HepG2 (cell line): Measurements from ENCODE around the gene TLCD3B. TPM values are rescaled to one million over a fixed set of nuclear protein-coding genes. Genes with fewer than 3 reads are reported as not detected.

Source experiments
- ATAC-seq: fragments of 200-7000 bp; cut with Tn5 transposase; 3 replicates; pipeline ENCODE4 v1.9.1; 2020; ENCODE audit warnings: mild to moderate bottlenecking, moderate library complexity
- BruUV-seq: library from RNA; stranded (reverse); fragments of 400-500 nt; replicated peaks from 2 replicates; lab custom pipeline; 2021; lab: Mats Ljungman, UMichigan
- CTCF ChIA-PET: fragments of 300-600 bp; formaldehyde crosslinking; extraction: SDS; loops from one replicate; lab custom pipeline; 2021; ENCODE audit warnings: low total read pairs, inconsistent platforms, low intra/inter-chr PET ratio; lab: Yijun Ruan, JAX
- POLR2A ChIA-PET: fragments of 350-600 bp; sonication (Branson Sonifier 250); formaldehyde crosslinking; loops from one replicate; lab custom pipeline; 2020; ENCODE audit warnings: antibody characterized with exemption, inconsistent platforms; lab: Yijun Ruan, JAX
- DNase-seq: peaks from one replicate; pipeline ENCODE4 v3.0.0-alpha.2; 2015; ENCODE audit warnings: low spot score
- FAIRE-seq: peaks from 3 replicates; lab custom pipeline; 2011; peaks lifted over from hg19 to GRCh38; lab: Jason Lieb, UNC
- H2AFZ ChIP-seq: one replicate; pipeline ENCODE4 v1.6.1; 2011; ENCODE audit warnings: low read length, inconsistent platforms
- H3K27ac ChIP-seq: fragments of 300-600 bp; 3 replicates; pipeline ENCODE4 v1.8.0; 2011; ENCODE audit warnings: mixed run types, mild to moderate bottlenecking, mixed read lengths, low read length, inconsistent platforms; ENCODE audit not compliant: insufficient read depth; ENCODE audit errors: extremely low read length
- H3K27me3 ChIP-seq, 2 experiments: fragments of 200-600 bp in 1 of 2; 2 replicates in 1 of 2; 3 replicates in 1 of 2; pipeline versions ENCODE4 v1.6.0 to v1.8.0; 2011; ENCODE audit warnings: low read length in 2 of 2, mild to moderate bottlenecking in 2 of 2, moderate library complexity in 2 of 2, inconsistent platforms in 1 of 2; ENCODE audit not compliant: insufficient read depth in 2 of 2, control insufficient read depth in 1 of 2
- H3K36me3 ChIP-seq, 2 experiments: fragments of 200-600 bp in 1 of 2; replicated peaks in 1 of 2; 2 replicates in 1 of 2; 3 replicates in 1 of 2; pipeline versions ENCODE4 v1.5.1 to v1.8.0; 2011; ENCODE audit warnings: low read length in 2 of 2, inconsistent platforms in 1 of 2; ENCODE audit not compliant: insufficient read depth in 2 of 2, control insufficient read depth in 1 of 2
- H3K4me1 ChIP-seq: 2 replicates; pipeline ENCODE4 v1.5.1; 2012; ENCODE audit warnings: low read length, inconsistent platforms; ENCODE audit not compliant: insufficient read depth
- H3K4me2 ChIP-seq: 2 replicates; pipeline ENCODE4 v1.6.0; 2011; ENCODE audit warnings: low read depth, low read length, inconsistent platforms
- H3K4me3 ChIP-seq, 3 experiments: fragments of 200-600 bp in 1 of 3; sonication (generic), shearing (Covaris generic) in 1 of 3; replicated peaks in 1 of 3; 2 replicates each; pipeline ENCODE4 v1.5.1; 2011 to 2016; ENCODE audit warnings: low read length in 3 of 3, inconsistent platforms in 2 of 3, low read depth in 2 of 3, mild to moderate bottlenecking in 2 of 3, control low read depth in 1 of 3, mixed read lengths in 1 of 3; ENCODE audit not compliant: insufficient read depth in 1 of 3
- H3K79me2 ChIP-seq: one replicate; pipeline ENCODE4 v1.6.1; 2011; ENCODE audit warnings: low read length, inconsistent platforms; ENCODE audit not compliant: insufficient read depth
- H3K9ac ChIP-seq: 2 replicates; pipeline ENCODE4 v1.6.0; 2011; ENCODE audit warnings: mild to moderate bottlenecking, low read depth, low read length, inconsistent platforms; ENCODE audit not compliant: insufficient read depth
- H3K9me3 ChIP-seq: 2 replicates; pipeline ENCODE4 v1.5.1; 2012; ENCODE audit warnings: mild to moderate bottlenecking, low read length
- H4K20me1 ChIP-seq: 2 replicates; pipeline ENCODE4 v1.6.0; 2011; ENCODE audit warnings: inconsistent platforms, mild to moderate bottlenecking, low read length, moderate library complexity; ENCODE audit not compliant: insufficient read depth
- ARID2 ChIP-seq: sonication (generic); formaldehyde crosslinking; IDR thresholded peaks from 2 replicates; pipeline ENCODE4 v1.8.1; 2022; ENCODE audit warnings: mild to moderate bottlenecking, missing genetic modification reagents, borderline replicate concordance
- ATRX ChIP-seq: sonication (generic); formaldehyde crosslinking; IDR thresholded peaks from 2 replicates; pipeline ENCODE4 v1.4.0; 2020; ENCODE audit warnings: missing genetic modification reagents, borderline replicate concordance
- BRCA1 ChIP-seq: sonication (generic); formaldehyde crosslinking; IDR thresholded peaks from 2 replicates; pipeline ENCODE4 v1.4.0; 2020; ENCODE audit warnings: missing genetic modification reagents
- CREBL2 ChIP-seq: sonication (generic); formaldehyde crosslinking; IDR thresholded peaks from 2 replicates; pipeline ENCODE4 v1.8.1; 2023; ENCODE audit warnings: missing genetic modification reagents, mild to moderate bottlenecking, borderline replicate concordance
- HNRNPL ChIP-seq: fragments of 200-400 bp; formaldehyde crosslinking; IDR thresholded peaks from 2 replicates; pipeline ENCODE4 v1.6.1; 2017; ENCODE audit warnings: mild to moderate bottlenecking, low read depth, low read length
- HOXA5 ChIP-seq: sonication (generic); formaldehyde crosslinking; IDR thresholded peaks from 2 replicates; pipeline ENCODE4 v1.4.0; 2020; ENCODE audit warnings: missing genetic modification reagents
- HOXD1 ChIP-seq: sonication (generic); formaldehyde crosslinking; IDR thresholded peaks from 2 replicates; pipeline ENCODE4 v1.5.0; 2020; ENCODE audit warnings: missing genetic modification reagents
- NAIF1 ChIP-seq: sonication (generic); formaldehyde crosslinking; IDR thresholded peaks from 2 replicates; pipeline ENCODE4 v1.5.0; 2020; ENCODE audit warnings: mild to moderate bottlenecking, missing genetic modification reagents, borderline replicate concordance
- PHF21A ChIP-seq: sonication (generic); formaldehyde crosslinking; IDR thresholded peaks from 2 replicates; pipeline ENCODE4 v1.5.0; 2020; ENCODE audit warnings: mild to moderate bottlenecking, missing genetic modification reagents
- RARG ChIP-seq: sonication (generic); formaldehyde crosslinking; IDR thresholded peaks from 2 replicates; pipeline ENCODE4 v1.4.0; 2020; ENCODE audit warnings: low read depth, mild to moderate bottlenecking, missing genetic modification reagents
- REL ChIP-seq: sonication (generic); formaldehyde crosslinking; conservative IDR thresholded peaks from 2 replicates; pipeline ENCODE4 v1.8.0; 2022; ENCODE audit warnings: mild to moderate bottlenecking, missing genetic modification reagents, moderate library complexity
- SATB2 ChIP-seq: sonication (generic); formaldehyde crosslinking; IDR thresholded peaks from 2 replicates; pipeline ENCODE4 v1.5.0; 2020; ENCODE audit warnings: missing genetic modification reagents
- SETDB1 ChIP-seq: sonication (generic); formaldehyde crosslinking; IDR thresholded peaks from 2 replicates; pipeline ENCODE4 v1.5.1; 2020; ENCODE audit warnings: missing genetic modification reagents, mild to moderate bottlenecking, borderline replicate concordance
- TAF15 ChIP-seq: fragments of 200-400 bp; formaldehyde crosslinking; IDR thresholded peaks from one replicate; pipeline ENCODE4 v1.6.1; 2018; ENCODE audit warnings: mild to moderate bottlenecking, low read depth, low read length; ENCODE audit not compliant: poor library complexity, severe bottlenecking
- ZBTB21 ChIP-seq: sonication (generic); formaldehyde crosslinking; IDR thresholded peaks from 2 replicates; pipeline ENCODE4 v1.4.0; 2020; ENCODE audit warnings: missing genetic modification reagents
- ZNF281 ChIP-seq: sonication (generic); formaldehyde crosslinking; IDR thresholded peaks from 2 replicates; pipeline ENCODE4 v1.4.0; 2020; ENCODE audit warnings: missing genetic modification reagents, borderline replicate concordance
- ZNF337 ChIP-seq: sonication (generic); formaldehyde crosslinking; IDR thresholded peaks from 2 replicates; pipeline ENCODE4 v1.5.1; 2020; ENCODE audit warnings: missing genetic modification reagents, low read depth, mild to moderate bottlenecking, borderline replicate concordance
- ZNF496 ChIP-seq: sonication (generic); formaldehyde crosslinking; IDR thresholded peaks from 2 replicates; pipeline ENCODE4 v1.8.1; 2023; ENCODE audit warnings: mild to moderate bottlenecking, moderate library complexity, missing genetic modification reagents; ENCODE audit not compliant: insufficient replicate concordance
- ZNF710 ChIP-seq: sonication (generic); formaldehyde crosslinking; IDR thresholded peaks from 2 replicates; pipeline ENCODE4 v1.5.0; 2020; ENCODE audit warnings: mild to moderate bottlenecking, missing genetic modification reagents, borderline replicate concordance
- ZNF775 ChIP-seq: sonication (generic); formaldehyde crosslinking; IDR thresholded peaks from 2 replicates; pipeline ENCODE4 v1.4.0; 2020; ENCODE audit warnings: missing genetic modification reagents, mild to moderate bottlenecking, moderate library complexity, borderline replicate concordance
- WGBS: methylation state at CpG from one replicate; pipeline ENCODE4 v1.1.6; 2017; ENCODE audit warnings: low lambda C conversion rate; 5-methylcytosine and 5-hydroxymethylcytosine counted together
- in situ Hi-C: cut with HindIII; loops from 2 replicates; pipeline ENCODE4 v1.10.0; 2017; ENCODE audit warnings: low pct_unique_long_range_greater_than_20kb; ENCODE audit not compliant: extremely low pct_ligation_motif_present
- intact Hi-C: fragments of 100-400 bp; cut with micrococcal nuclease; formaldehyde crosslinking; loops from one replicate; pipeline ENCODE4 v1.10.0; 2022; ENCODE audit not compliant: unreplicated experiment
- polyA plus RNA-seq, 8 experiments: library from polyadenylated mRNA; depleted of rRNA in 3 of 8; stranded (reverse) in 7 of 8; unstranded in 1 of 8; fragments of >200 nt; fragmentation: Illumina TruSeq in 4 of 8; extraction: Trizol in 4 of 8; gene quantifications; 2 replicates each; pipeline versions ENCODE4 v1.2.1 to v1.2.3, GENCODE V29; 2011 to 2016; ENCODE audit warnings: low read depth in 4 of 8, missing spikeins in 1 of 8, mixed read lengths in 1 of 8; ENCODE audit not compliant: insufficient read depth in 1 of 8
- total RNA-seq, 5 experiments: library from RNA; depleted of rRNA; stranded (reverse); fragments of >200 nt; fragmentation: Illumina TruSeq; extraction: Trizol; gene quantifications; 2 replicates each; pipeline ENCODE4 v1.2.3, GENCODE V29; 2016; ENCODE audit warnings: low read depth in 1 of 5

The TLCD3B gene
- total and polyA plus RNA-seq, 2 of the 13 experiments (the other 11 are each of a cell fraction or from before 2014, with no cell fraction given), result not detected

GRCh38 chr16:30064729-30065101 is 33.6 kb upstream of the TLCD3B start:
- peak overlapping the region; percentile 87 for H3K9ac ChIP-seq
- peak overlapping the region; percentile 95 for H3K27ac ChIP-seq
- peaks cover 59% of the 10 kb centered on the region for H3K79me2 ChIP-seq
- BruUV-seq, result no TSS peak
- peaks cover 0 to 2% of the 10 kb centered on the region in 2 experiments; a peak in 1 of 5 replicates for H3K27me3 ChIP-seq
- DNase-seq (no peak), FAIRE-seq (no peak), ATAC-seq (peak; percentile 5; the same call in 2 of the 3 replicates)
- H3K4me2 ChIP-seq, result peak overlapping the region; percentile 95
- peak overlapping the region; percentile 68 to 100 (median 76) for H3K4me3 ChIP-seq
- H3K4me1 ChIP-seq, result peaks cover 41% of the 10 kb centered on the region
- in situ Hi-C loops (no loop called here), intact Hi-C loops (loop anchor here (5.0 kb wide), 1 partner anchor 683 kb away; the partner anchor contains the start of gene PHKG2)
- H3K36me3 ChIP-seq, result peaks cover 25 to 34% of the 10 kb centered on the region in 2 experiments
- H3K9me3 ChIP-seq, result no peaks in the 10 kb centered on the region
- ChIA-PET POLR2A (interaction anchor here (1.0 to 9.1 kb wide), 26 partner anchors 10 to 594 kb away, joined by 3 to 120 read pairs (median 8); partner anchors contain the start of genes ASPHD1, CDIPT, FBRS and KIF22), CTCF (interaction anchor here (1.2 kb wide), 1 partner anchor 28 kb away, joined by 3 read pairs; no protein-coding TSS in a partner anchor)
- WGBS, result 1% methylated on average over 11 of the region's 25 CpGs
- H4K20me1 ChIP-seq, result peaks cover 42% of the 10 kb centered on the region
- no peak overlapping the region for H2AFZ ChIP-seq
- peak; percentile 32; the same call in 1 of the 2 replicates for TF ChIP-seq ZNF337
- no peak for TF ChIP-seq HOXD1 (CRISPR knock-in tag)
- peak; percentile 68 for TF ChIP-seq TAF15
- 0 out of 2 replicates have a peak, but pooled peaks have one; percentile 28 for TF ChIP-seq BRCA1 (CRISPR knock-in tag)
- peak; percentile 89; the same call in 1 of the 2 replicates for TF ChIP-seq RARG (CRISPR knock-in tag)
- TF ChIP-seq ZNF281 (CRISPR knock-in tag), result no peak
- no peak for TF ChIP-seq ATRX
- TF ChIP-seq SATB2, result 0 out of 2 replicates have a peak, but pooled peaks have one; percentile 8
- TF ChIP-seq HNRNPL, result no peak
- TF ChIP-seq ZNF496 (CRISPR knock-in tag), result no peak
- no peak for TF ChIP-seq ZNF710 (CRISPR knock-in tag)
- no peak for TF ChIP-seq CREBL2
- TF ChIP-seq SETDB1 (CRISPR knock-in tag), result no peak
- TF ChIP-seq ARID2, result peak; percentile 15; the same call in 1 of the 2 replicates
- TF ChIP-seq NAIF1 (CRISPR knock-in tag), result peak; percentile 8; the same call in 1 of the 2 replicates
- TF ChIP-seq PHF21A (CRISPR knock-in tag), result no peak
- peak; percentile 32; the same call in 1 of the 2 replicates for TF ChIP-seq ZNF775 (CRISPR knock-in tag)
- TF ChIP-seq REL (CRISPR knock-in tag), result 0 out of 2 replicates have a peak, but pooled peaks have one; percentile 4
- no peak for TF ChIP-seq ZBTB21 (CRISPR knock-in tag)
- peak; percentile 18; the same call in 1 of the 2 replicates for TF ChIP-seq HOXA5 (CRISPR knock-in tag)
